Smooth muscle cell (in vitro differentiated cells): Measurements from ENCODE around the gene RRAS. TPM values are rescaled to one million over a fixed set of nuclear protein-coding genes. Genes with fewer than 3 reads are reported as not detected.

ENCODE experiments used
- DNase-seq: peaks from one replicate; lab custom pipeline; 2025; ENCODE audit not compliant: unreplicated experiment; lab: John Stamatoyannopoulos, UW
- H2AFZ ChIP-seq: fragments of 200-600 bp; sonication (generic); 2 replicates; pipeline ENCODE4 v1.6.0; 2016; ENCODE audit warnings: antibody characterized with exemption, low read depth, mild to moderate bottlenecking
- H3F3A ChIP-seq: fragments of 200-600 bp; sonication (generic); 2 replicates; pipeline ENCODE4 v1.6.0; 2017; ENCODE audit warnings: antibody characterized with exemption, low read depth
- H3K27ac ChIP-seq: fragments of 200-600 bp; sonication (generic); 2 replicates; pipeline ENCODE4 v1.5.1; 2016; ENCODE audit warnings: low read depth, mild to moderate bottlenecking
- H3K27me3 ChIP-seq: fragments of 200-600 bp; sonication (generic); 2 replicates; pipeline ENCODE4 v1.6.1; 2016; ENCODE audit warnings: low read depth, mild to moderate bottlenecking
- H3K36me3 ChIP-seq: fragments of 200-600 bp; sonication (generic); 2 replicates; pipeline ENCODE4 v1.5.1; 2016; ENCODE audit warnings: low read depth
- H3K4me1 ChIP-seq: fragments of 200-600 bp; sonication (generic); 2 replicates; pipeline ENCODE4 v1.5.1; 2016; ENCODE audit warnings: low read depth
- H3K4me2 ChIP-seq: fragments of 200-600 bp; sonication (generic); 2 replicates; pipeline ENCODE4 v1.6.0; 2016; ENCODE audit warnings: mild to moderate bottlenecking
- H3K4me3 ChIP-seq: fragments of 200-600 bp; sonication (generic); 2 replicates; pipeline ENCODE4 v1.5.1; 2016; ENCODE audit warnings: mild to moderate bottlenecking
- H3K79me2 ChIP-seq: fragments of 200-600 bp; sonication (generic); 2 replicates; pipeline ENCODE4 v1.6.0; 2016; ENCODE audit warnings: low read depth, mild to moderate bottlenecking
- H3K9ac ChIP-seq: fragments of 200-600 bp; sonication (generic); 2 replicates; pipeline ENCODE4 v1.6.0; 2016; ENCODE audit warnings: low read depth
- H3K9me3 ChIP-seq: fragments of 200-600 bp; sonication (generic); replicated peaks from 2 replicates; pipeline ENCODE4 v1.5.1; 2016; ENCODE audit warnings: low read depth
- H4K20me1 ChIP-seq: fragments of 200-600 bp; sonication (generic); 2 replicates; pipeline ENCODE4 v1.6.0; 2016; ENCODE audit warnings: low read depth
- CTCF ChIP-seq: fragments of 200-600 bp; sonication (generic); IDR thresholded peaks from 2 replicates; pipeline ENCODE4 v1.5.1; 2017; ENCODE audit warnings: borderline replicate concordance, mild to moderate bottlenecking, antibody characterized with exemption; ENCODE audit not compliant: insufficient read depth, poor library complexity, severe bottlenecking
- WGBS: methylation state at CpG from one replicate; pipeline ENCODE4 v1.1.7; 2016; ENCODE audit warnings: low lambda C conversion rate; 5-methylcytosine and 5-hydroxymethylcytosine counted together
- polyA plus RNA-seq: library from polyadenylated mRNA; unstranded; fragments of >200 nt; fragmentation: Nextera tagmentation; extraction: Ambion mirVana; gene quantifications from 2 replicates; pipeline ENCODE4 v1.2.1, GENCODE V29; 2016
- total RNA-seq: library from RNA; depleted of rRNA; stranded (reverse); fragments of >200 nt; gene quantifications from 2 replicates; pipeline ENCODE4 v1.2.3, GENCODE V29; 2014

RRAS gene
- total and polyA plus RNA-seq, 2 experiments from 2014 or later = 86.5 to 224 TPM

- DNase-seq = no peak
- WGBS = 100% methylated on average over 4 of the region's 15 CpGs
- Histone ChIP-seq H3K36me3 (no peaks in the 10 kb centered on the region), H3K4me2 (no peak overlapping the region), H3K79me2 (peaks cover 48% of the 10 kb centered on the region), H3K9ac (no peak overlapping the region), H3K27me3 (no peaks in the 10 kb centered on the region), H2AFZ (no peak overlapping the region), H4K20me1 (peaks cover 56% of the 10 kb centered on the region), H3K4me1 (no peaks in the 10 kb centered on the region), H3F3A (peaks cover 8% of the 10 kb centered on the region), H3K27ac (no peak overlapping the region), H3K9me3 (no peaks in the 10 kb centered on the region), H3K4me3 (no peak overlapping the region)
- no peak for TF ChIP-seq CTCF
Observed at GRCh38 chr19:49596407-49596806, 43.5 kb downstream of the RRAS start.

- Histone ChIP-seq H3K36me3 (no peaks in the 10 kb centered on the region), H3K4me1 (no peaks in the 10 kb centered on the region), H3K4me3 (no peak overlapping the region), H3K9ac (no peak overlapping the region), H3K9me3 (no peaks in the 10 kb centered on the region), H3K79me2 (peaks cover 48% of the 10 kb centered on the region), H3K4me2 (no peak overlapping the region), H4K20me1 (peaks cover 56% of the 10 kb centered on the region), H3K27ac (no peak overlapping the region), H3K27me3 (no peaks in the 10 kb centered on the region), H2AFZ (no peak overlapping the region), H3F3A (peaks cover 8% of the 10 kb centered on the region)
- 98% methylated on average over 21 of the region's 32 CpGs for WGBS
- no peak for DNase-seq
- no peak for TF ChIP-seq CTCF
Observed at GRCh38 chr19:49595819-49596404, 44.0 kb downstream of the RRAS start.

GRCh38 chr19:49594993-49595818 is 44.7 kb downstream of the RRAS start:
- 94% methylated on average over 13 of the region's 35 CpGs for whole genome bisulfite sequencing
- DNase-seq = no peak
- H3K4me3 ChIP-seq = no peak overlapping the region

More at GRCh38 chr19:49594993-49595818, 44.7 kb downstream of the RRAS start:
- no peak for TF ChIP-seq CTCF
- no peak overlapping the region for H3K9ac ChIP-seq
- H4K20me1 ChIP-seq = peaks cover 56% of the 10 kb centered on the region
- no peaks in the 10 kb centered on the region for H3K36me3 ChIP-seq
- H3K79me2 ChIP-seq = peaks cover 48% of the 10 kb centered on the region
- H2AFZ ChIP-seq = no peak overlapping the region
- H3F3A ChIP-seq = peaks cover 8% of the 10 kb centered on the region
- H3K4me1 ChIP-seq = no peaks in the 10 kb centered on the region
- H3K27ac ChIP-seq = no peak overlapping the region
- H3K27me3 ChIP-seq = no peaks in the 10 kb centered on the region
- no peak overlapping the region for H3K4me2 ChIP-seq
- H3K9me3 ChIP-seq = no peaks in the 10 kb centered on the region
